SK-N-SH (cell line): Measurements from ENCODE around the gene SHF. TPM values are rescaled to one million over a fixed set of nuclear protein-coding genes. Genes with fewer than 3 reads are reported as not detected.

ENCODE experiments used
- CTCF ChIA-PET: fragments of 300-600, 350-600 bp; formaldehyde crosslinking; extraction: SDS; loops from one replicate; lab custom pipeline; 2021; lab: Yijun Ruan, JAX
- POLR2A ChIA-PET: fragments of 350-600 bp; sonication (Branson Sonifier 250); formaldehyde crosslinking; extraction: SDS; loops from one replicate; lab custom pipeline; 2020; ENCODE audit warnings: antibody characterized with exemption, inconsistent platforms; lab: Yijun Ruan, JAX
- DNase-seq: peaks from one replicate; pipeline ENCODE4 v3.0.0; 2012
- H2AFZ ChIP-seq: fragments of 200-600 bp; sonication (generic); 2 replicates; pipeline ENCODE4 v1.8.1; 2016; ENCODE audit warnings: antibody characterized with exemption, mild to moderate bottlenecking, low read depth
- H3F3A ChIP-seq: fragments of 200-600 bp; sonication (generic); replicated peaks from 2 replicates; pipeline ENCODE3; 2016; ENCODE audit warnings: antibody characterized with exemption, mild to moderate bottlenecking; ENCODE audit not compliant: insufficient read depth
- H3K27ac ChIP-seq, 2 experiments: fragments of 200-500 bp in 1 of 2; fragments of 200-600 bp in 1 of 2; sonication (Bioruptor generic) in 1 of 2; sonication (generic), shearing (Covaris generic) in 1 of 2; 2 replicates each; pipeline versions ENCODE4 v1.5.1 to v1.6.1; 2014 to 2016; ENCODE audit warnings: low read depth in 2 of 2, inconsistent platforms in 1 of 2, low read length in 1 of 2, mild to moderate bottlenecking in 1 of 2, mixed read lengths in 1 of 2
- H3K27me3 ChIP-seq: fragments of 200-600 bp; sonication (generic), shearing (Covaris generic); 2 replicates; pipeline ENCODE4 v1.6.1; 2016; ENCODE audit warnings: mixed run types; ENCODE audit not compliant: insufficient read depth
- H3K36me3 ChIP-seq, 2 experiments: fragments of 200-500 bp in 1 of 2; fragments of 200-600 bp in 1 of 2; sonication (Bioruptor generic) in 1 of 2; sonication (generic) in 1 of 2; replicated peaks in 1 of 2; 2 replicates each; pipeline versions ENCODE3 to v1.5.1; 2014 to 2016; ENCODE audit warnings: low read length in 1 of 2, mild to moderate bottlenecking in 1 of 2; ENCODE audit not compliant: insufficient read depth in 2 of 2, control insufficient read depth in 1 of 2
- H3K4me1 ChIP-seq, 2 experiments: fragments of 200-500 bp in 1 of 2; fragments of 200-600 bp in 1 of 2; sonication (Bioruptor generic) in 1 of 2; sonication (generic), shearing (Covaris generic) in 1 of 2; 2 replicates each; pipeline versions ENCODE4 v1.5.1 to v1.6.1; 2014 to 2016; ENCODE audit warnings: low read depth in 1 of 2, low read length in 1 of 2, mixed run types in 1 of 2; ENCODE audit not compliant: insufficient read depth in 2 of 2, control insufficient read depth in 1 of 2
- H3K4me2 ChIP-seq: fragments of 200-600 bp; sonication (generic), shearing (Covaris generic); 2 replicates; pipeline ENCODE4 v1.6.1; 2017; ENCODE audit warnings: mixed run types
- H3K4me3 ChIP-seq, 2 experiments: fragments of 200-500 bp in 1 of 2; fragments of 200-600 bp in 1 of 2; sonication (Bioruptor generic) in 1 of 2; sonication (generic), shearing (Covaris generic) in 1 of 2; 2 replicates each; pipeline versions ENCODE4 v1.5.1 to v1.8.1; 2014 to 2016; ENCODE audit warnings: low read depth in 2 of 2, inconsistent platforms in 1 of 2, low read length in 1 of 2, mild to moderate bottlenecking in 1 of 2, mixed read lengths in 1 of 2, moderate library complexity in 1 of 2
- H3K79me2 ChIP-seq: fragments of 200-600 bp; sonication (generic); 2 replicates; pipeline ENCODE4 v1.8.1; 2017; ENCODE audit warnings: mild to moderate bottlenecking; ENCODE audit not compliant: insufficient read depth
- H3K9ac ChIP-seq: fragments of 200-600 bp; sonication (generic); 2 replicates; pipeline ENCODE4 v1.6.1; 2017; ENCODE audit warnings: mixed run types
- H3K9me2 ChIP-seq: fragments of 200-600 bp; sonication (generic); 2 replicates; pipeline ENCODE4 v1.6.1; 2017; ENCODE audit warnings: mixed run types
- H3K9me3 ChIP-seq: fragments of 200-600 bp; sonication (generic); 2 replicates; pipeline ENCODE4 v1.6.1; 2017; ENCODE audit warnings: mixed run types, mild to moderate bottlenecking, moderate library complexity
- H4K20me1 ChIP-seq: fragments of 200-600 bp; sonication (generic); 2 replicates; pipeline ENCODE4 v1.6.1; 2017; ENCODE audit warnings: mild to moderate bottlenecking, mixed run types; ENCODE audit not compliant: insufficient read depth
- CTCF ChIP-seq: fragments of 200-600 bp; sonication (generic); IDR thresholded peaks from 2 replicates; pipeline ENCODE4 v1.6.1; 2017; ENCODE audit warnings: antibody characterized with exemption, mild to moderate bottlenecking, moderate library complexity
- EZH2phosphoT487 ChIP-seq: fragments of 200-600 bp; sonication (generic); IDR thresholded peaks from 2 replicates; pipeline ENCODE4 v1.6.1; 2017; ENCODE audit warnings: low read depth, mixed run types, mild to moderate bottlenecking, antibody characterized with exemption, moderate library complexity, borderline replicate concordance
- FOXJ3 ChIP-seq: sonication (generic); formaldehyde crosslinking; IDR thresholded peaks from 2 replicates; pipeline ENCODE4 v1.5.1; 2020; ENCODE audit warnings: mild to moderate bottlenecking, missing genetic modification reagents
- GABPA ChIP-seq: IDR thresholded peaks from 2 replicates; pipeline ENCODE4 v1.4.0; 2012; ENCODE audit warnings: low read depth, mild to moderate bottlenecking
- GATA2 ChIP-seq: sonication (generic); formaldehyde crosslinking; IDR thresholded peaks from 2 replicates; pipeline ENCODE4 v1.5.0; 2020; ENCODE audit warnings: mild to moderate bottlenecking, missing genetic modification reagents
- MXI1 ChIP-seq: IDR thresholded peaks from 2 replicates; pipeline ENCODE4 v1.6.1; 2012; ENCODE audit warnings: mild to moderate bottlenecking, low read depth, low read length, improper control_type of control experiment
- NFIC ChIP-seq: IDR thresholded peaks from 2 replicates; pipeline ENCODE4 v1.4.0; 2012; ENCODE audit warnings: borderline replicate concordance
- NRF1 ChIP-seq: IDR thresholded peaks from 2 replicates; pipeline ENCODE4 v1.6.1; 2012; ENCODE audit warnings: low read depth, mild to moderate bottlenecking, low read length
- RXRA ChIP-seq: IDR thresholded peaks from 2 replicates; pipeline ENCODE4 v1.4.0; 2012; ENCODE audit warnings: low read depth, mild to moderate bottlenecking, borderline replicate concordance
- TAF1 ChIP-seq: IDR thresholded peaks from 2 replicates; pipeline ENCODE4 v1.6.1; 2012; ENCODE audit warnings: low read depth, mild to moderate bottlenecking, low read length, moderate library complexity, borderline replicate concordance
- TEAD4 ChIP-seq: IDR thresholded peaks from 2 replicates; pipeline ENCODE4 v1.4.0; 2012; ENCODE audit warnings: mild to moderate bottlenecking, borderline replicate concordance; ENCODE audit not compliant: insufficient read depth
- USF1 ChIP-seq: IDR thresholded peaks from 2 replicates; pipeline ENCODE4 v1.4.0; 2012; ENCODE audit warnings: low read depth, borderline replicate concordance
- ZBTB33 ChIP-seq: IDR thresholded peaks from 2 replicates; pipeline ENCODE4 v1.4.0; 2012; ENCODE audit warnings: low read depth, borderline replicate concordance
- WGBS: methylation state at CpG from one replicate; pipeline ENCODE4 v1.1.6; 2017; ENCODE audit warnings: low lambda C conversion rate; 5-methylcytosine and 5-hydroxymethylcytosine counted together
- polyA plus RNA-seq, 3 experiments: library from polyadenylated mRNA; depleted of rRNA; stranded (reverse); fragments of >200 nt; gene quantifications; 2 replicates each; pipeline ENCODE4 v1.2.3, GENCODE V29; 2012

SHF gene
- polyA plus RNA-seq, 1 of the 3 experiments (the other 2 are of a cell fraction): 5.5 TPM

- Histone ChIP-seq H3K9me3 (no peaks in the 10 kb centered on the region), H3K4me1 (no peaks in the 10 kb centered on the region; a peak in 1 of 4 replicates), H3K9me2 (no peaks in the 10 kb centered on the region), H3K9ac (no peak overlapping the region), H3K4me3 (no peak overlapping the region), H3K27ac (no peak overlapping the region), H3K27me3 (no peaks in the 10 kb centered on the region), H2AFZ (no peak overlapping the region), H3K79me2 (no peaks in the 10 kb centered on the region), H3F3A (no peaks in the 10 kb centered on the region), H4K20me1 (no peaks in the 10 kb centered on the region), H3K36me3 (no peaks in the 10 kb centered on the region), H3K4me2 (no peak overlapping the region)
- WGBS: 0% methylated on average over 1 of the region's 1 CpG
- POLR2A ChIA-PET: no interaction called here
- TF ChIP-seq USF1 (no peak), EZH2phosphoT487 (no peak), ZBTB33 (no peak), TAF1 (no peak), GATA2 (CRISPR knock-in tag) (no peak), FOXJ3 (no peak), RXRA (no peak), TEAD4 (no peak), NRF1 (no peak), NFIC (no peak), MXI1 (no peak), GABPA (no peak), CTCF (no peak)
- no peak for DNase-seq
- CTCF ChIA-PET: interaction anchor here (1.0 to 5.7 kb wide), 4 partner anchors 20 to 228 kb away, joined by 3 to 27 read pairs (median 4); no protein-coding TSS in a partner anchor
These were observed 42.6 kb upstream of the SHF start for GRCh38 chr15:45230245-45230965.
